ENCODE measurements around the gene ELAVL1.
A peak's percentile ranks its signal among the peaks of the same experiment; 100 is the strongest.
"Not testable (repeated sequence)": the region's sequence is repeated elsewhere in the genome, so short reads cannot be mapped to it uniquely, and the experiment has no call there.

ELAVL1 gene

GRCh38 chr19:7968008-7968795, 37.2 kb downstream of the ELAVL1 start:
- no peak for DNase-seq

- DNase-seq, result no peak
Observed at GRCh38 chr19:7965921-7966665, 39.3 kb downstream of the ELAVL1 start.

GRCh38 chr19:7965259-7965841, 40.1 kb downstream of the ELAVL1 start:
- no peak for DNase-seq

GRCh38 chr19:7963566-7963965, 41.9 kb downstream of the ELAVL1 start:
- no peak for DNase-seq

GRCh38 chr19:7962644-7963268, 42.7 kb downstream of the ELAVL1 start:
- DNase-seq, result no peak

GRCh38 chr19:7961920-7962626, 43.4 kb downstream of the ELAVL1 start:
- no peak for DNase-seq

- DNase-seq, result not testable (repeated sequence)
Observed at GRCh38 chr19:7961082-7961481, 44.4 kb downstream of the ELAVL1 start.

GRCh38 chr19:7959211-7959610, 46.2 kb downstream of the ELAVL1 start:
- no peak for DNase-seq

- no peak for DNase-seq
Observed at GRCh38 chr19:7955696-7956095, 49.7 kb downstream of the ELAVL1 start.

- DNase-seq, result no peak
Observed at GRCh38 chr19:7953576-7953975, 51.9 kb downstream of the ELAVL1 start.

GRCh38 chr19:7953060-7953459, 52.4 kb downstream of the ELAVL1 start:
- DNase-seq, result no peak

- no peak for DNase-seq
Observed at GRCh38 chr19:7947939-7948338, 57.5 kb downstream of the ELAVL1 start.

- DNase-seq, result peak; percentile 98
Observed at GRCh38 chr19:7944177-7944761, 61.2 kb downstream of the ELAVL1 start.

GRCh38 chr19:7943444-7944176, 61.8 kb downstream of the ELAVL1 start, which contains the start of gene TIMM44:
Gene TIMM44 (minus strand): TSS chr19:7943666. CDS start chr19:7943651, 15 bp downstream.
- peak; percentile 100 for DNase-seq

GRCh38 chr19:7942981-7943443, 62.4 kb downstream of the ELAVL1 start:
- no peak for DNase-seq

- DNase-seq, result no peak
Observed at GRCh38 chr19:7941895-7942596, 63.4 kb downstream of the ELAVL1 start.

GRCh38 chr19:7940841-7941240, 64.6 kb downstream of the ELAVL1 start:
- DNase-seq, result no peak

- DNase-seq, result no peak
Observed at GRCh38 chr19:7934766-7935165, 70.7 kb downstream of the ELAVL1 start.

- no peak for DNase-seq
Observed at GRCh38 chr19:7933828-7934725, 71.4 kb downstream of the ELAVL1 start.

GRCh38 chr19:7933411-7933810, 72.0 kb downstream of the ELAVL1 start:
- DNase-seq, result no peak
